Esophagus squamous epithelium (tissue), 4 donors: Measurements from ENCODE around the gene TRNP1.

ENCODE experiments used
- CTCF ChIP-seq, 6 experiments: fragments of 450-650 bp in 4 of 6; fragments of 200-600 bp in 2 of 6; sonication (generic) in 2 of 6; IDR thresholded peaks; one replicate each; pipeline ENCODE4 v1.5.1; 2016 to 2019; ENCODE audit warnings: antibody characterized with exemption in 6 of 6, mild to moderate bottlenecking in 4 of 6, moderate library complexity in 4 of 6
- POLR2A ChIP-seq, 4 donors: fragments of 450-650 bp; IDR thresholded peaks; one replicate each; pipeline ENCODE4 v1.6.1; 2017; ENCODE audit warnings: antibody characterized with exemption in 4 of 4, mild to moderate bottlenecking in 4 of 4, moderate library complexity in 3 of 4

GRCh38 chr1:26998429-26999300 is 5.2 kb downstream of the TRNP1 start:
- TF ChIP-seq CTCF (IDR thresholded peaks at IDR 0.05): no peak
- no peak for TF ChIP-seq POLR2A (IDR thresholded peaks at IDR 0.05)
